Measurements from ENCODE around the gene WDR44. TPM values are rescaled to one million over a fixed set of nuclear protein-coding genes. Genes with fewer than 3 reads are reported as not detected.

WDR44 gene
- total and polyA plus RNA-seq, 10 of the 15 experiments (the other 5 are each of a cell fraction or from before 2014, with no cell fraction given) = 3.4 to 14.0 (median 11.6) TPM

GRCh38 chrX:118495061-118495921 is 149.4 kb downstream of the WDR44 start, which contains the start of gene DOCK11 (continued):
- TF ChIP-seq SKIL (IDR thresholded peaks at IDR 0.05; ENCODE audit: low read depth, poor library complexity, severe bottlenecking) (no peak), EGR1 (IDR thresholded peaks at IDR 0.05; ENCODE audit: borderline replicate concordance in 1 of 2, low read depth in 2 of 2, low read length in 2 of 2) (peak in 1 of 2 experiments; percentile 41; a peak in 1 of 3 replicates), ZNF24 (IDR thresholded peaks at IDR 0.05) (no peak), MYB (IDR thresholded peaks at IDR 0.05; ENCODE audit: borderline replicate concordance, low read depth, low read length) (no peak), RUNX3 (IDR thresholded peaks at IDR 0.05; ENCODE audit: low read length) (peak; percentile 30; the same call in 1 of the 2 replicates), NBN (IDR thresholded peaks at IDR 0.05) (0 out of 2 replicates have a peak, but pooled peaks have one; percentile 37), POLR2A (IDR thresholded peaks at IDR 0.05; ENCODE audit: low read depth, low read length) (peak; percentile 82)

All from GM12878 (cell line).